ENCODE results near the gene ZSWIM3.

GRCh38 chr20:45918182-45918737 is 60.8 kb downstream of the ZSWIM3 start:
- TF ChIP-seq CTCF (conservative IDR thresholded peaks at IDR 0.05 in 1 of 2, IDR thresholded peaks at IDR 0.05 in 1 of 2; ENCODE audit: low read depth in 1 of 2, low read length in 2 of 2) (no peak), EZH2 (IDR thresholded peaks at IDR 0.05; ENCODE audit: low read length, missing control alignments) (no peak)

All from fibroblast of lung (primary cell).